Thoracic aorta (tissue), 2 donors: ENCODE measurements around the gene IPO11. TPM values are rescaled to one million over a fixed set of nuclear protein-coding genes. Genes with fewer than 3 reads are reported as not detected.

ENCODE experiments used
- ATAC-seq: fragments of 150-250 bp; one replicate; pipeline ENCODE4 v1.8.0; 2017; ENCODE audit warnings: low read depth; ENCODE audit not compliant: insufficient number of reproducible peaks, low FRiP score
- DNase-seq: peaks from one replicate; pipeline ENCODE4 v3.0.0-alpha.2; 2020; ENCODE audit warnings: low spot score
- H3K27ac ChIP-seq, 2 donors: fragments of 200-600 bp; sonication (generic); 1 replicate in 1 of 2; 2 replicates in 1 of 2; pipeline ENCODE4 v1.5.1; 2016; ENCODE audit warnings: mild to moderate bottlenecking in 2 of 2, moderate library complexity in 2 of 2
- H3K27me3 ChIP-seq: fragments of 200-600 bp; sonication (generic); replicated peaks from 2 replicates; pipeline ENCODE4 v1.6.0; 2016; ENCODE audit warnings: mild to moderate bottlenecking; ENCODE audit not compliant: insufficient read depth
- H3K36me3 ChIP-seq: fragments of 200-600 bp; sonication (generic); one replicate; pipeline ENCODE4 v1.5.1; 2016
- H3K4me1 ChIP-seq, 2 donors: fragments of 200-600 bp; sonication (generic); 1 replicate in 1 of 2; 2 replicates in 1 of 2; pipeline versions ENCODE4 v1.5.1 to v1.6.0; 2016; ENCODE audit warnings: low read depth in 2 of 2, mild to moderate bottlenecking in 1 of 2; ENCODE audit not compliant: control insufficient read depth in 1 of 2
- H3K4me3 ChIP-seq: fragments of 200-600 bp; sonication (generic); 2 replicates; pipeline ENCODE4 v1.5.1; 2016; ENCODE audit warnings: mild to moderate bottlenecking
- H3K9me3 ChIP-seq: fragments of 200-600 bp; sonication (generic); 2 replicates; pipeline ENCODE4 v1.5.1; 2016
- CTCF ChIP-seq: fragments of 200-600 bp; sonication (generic); IDR thresholded peaks from one replicate; pipeline ENCODE4 v1.5.1; 2019; ENCODE audit warnings: antibody characterized with exemption
- total RNA-seq, 2 donors: library from RNA; depleted of rRNA; stranded (reverse); fragments of >200 nt; gene quantifications; one replicate each; pipeline versions ENCODE4 v1.1.0 to v1.2.3, GENCODE V29; 2016

The IPO11 gene
- total RNA-seq, 2 donors from 2014 or later: 10.7 to 16.5 TPM

GRCh38 chr5:62581836-62582597 lies 169.5 kb downstream of the IPO11 start:
- H3K9me3 ChIP-seq: no peaks in the 10 kb centered on the region
- ATAC-seq: no peak

GRCh38 chr5:62584391-62584790 lies 171.8 kb downstream of the IPO11 start:
- no peaks in the 10 kb centered on the region for H3K4me1 ChIP-seq
- H3K27me3 ChIP-seq: no peaks in the 10 kb centered on the region
- no peaks in the 10 kb centered on the region for H3K9me3 ChIP-seq
- H3K36me3 ChIP-seq: no peaks in the 10 kb centered on the region
- ATAC-seq: no peak
- TF ChIP-seq CTCF: no peak
- H3K4me3 ChIP-seq: no peak overlapping the region
- no peak overlapping the region for H3K27ac ChIP-seq
- DNase-seq: no peak

More at GRCh38 chr5:62581836-62582597, 169.5 kb downstream of the IPO11 start:
- Histone ChIP-seq H3K36me3 (no peaks in the 10 kb centered on the region), H3K27ac (no peak overlapping the region), H3K27me3 (no peaks in the 10 kb centered on the region), H3K4me3 (no peak overlapping the region), H3K4me1 (no peaks in the 10 kb centered on the region)
- no peak for DNase-seq
- no peak for TF ChIP-seq CTCF

GRCh38 chr5:62585306-62585705 lies 172.7 kb downstream of the IPO11 start:
- no peak overlapping the region for H3K27ac ChIP-seq
- DNase-seq: no peak
- H3K9me3 ChIP-seq: no peaks in the 10 kb centered on the region
- no peak for TF ChIP-seq CTCF
- no peaks in the 10 kb centered on the region for H3K27me3 ChIP-seq
- no peak for ATAC-seq
- no peak overlapping the region for H3K4me3 ChIP-seq
- H3K4me1 ChIP-seq: no peaks in the 10 kb centered on the region
- no peaks in the 10 kb centered on the region for H3K36me3 ChIP-seq

- DNase-seq: no peak
- no peak for TF ChIP-seq CTCF
- no peak overlapping the region for H3K27ac ChIP-seq
- ATAC-seq: no peak
- H3K4me1 ChIP-seq: no peaks in the 10 kb centered on the region
- H3K4me3 ChIP-seq: no peak overlapping the region
- H3K9me3 ChIP-seq: no peaks in the 10 kb centered on the region
- H3K27me3 ChIP-seq: no peaks in the 10 kb centered on the region
- no peaks in the 10 kb centered on the region for H3K36me3 ChIP-seq
Observed at GRCh38 chr5:62585751-62586150, 173.2 kb downstream of the IPO11 start.

- ATAC-seq (no peak), DNase-seq (no peak)
- Histone ChIP-seq H3K27ac (no peak overlapping the region), H3K4me3 (no peak overlapping the region), H3K9me3 (no peaks in the 10 kb centered on the region), H3K27me3 (no peaks in the 10 kb centered on the region), H3K36me3 (no peaks in the 10 kb centered on the region), H3K4me1 (no peaks in the 10 kb centered on the region)
- TF ChIP-seq CTCF: no peak
Observed at GRCh38 chr5:62587737-62588136, 175.2 kb downstream of the IPO11 start.
